ENCODE measurements around the gene GPR62. TPM values are rescaled to one million over a fixed set of nuclear protein-coding genes. Genes with fewer than 3 reads are reported as not detected.
A peak's percentile ranks its signal among the peaks of the same experiment; 100 is the strongest.

The GPR62 gene
- total RNA-seq, 1 donor from 2014 or later, result not detected

- peak overlapping the region; percentile 94 for H3K4me3 Mint-ChIP-seq
- H3K9me3 Mint-ChIP-seq, result no peaks in the 10 kb centered on the region
- H3K27ac Mint-ChIP-seq, result peak overlapping the region; percentile 61
- no peak for DNase-seq (ENCODE audit: extremely low spot score, unreplicated experiment)
- no peaks in the 10 kb centered on the region for H3K36me3 Mint-ChIP-seq
- no peak for TF ChIP-seq CTCF (conservative IDR thresholded peaks at IDR 0.05)
- H3K27me3 Mint-ChIP-seq, result no peaks in the 10 kb centered on the region
- H3K4me1 Mint-ChIP-seq (ENCODE audit: unreplicated experiment), result peaks cover 17% of the 10 kb centered on the region
Observed at GRCh38 chr3:51942603-51943450, 12.4 kb upstream of the GPR62 start.

- peaks cover 22% of the 10 kb centered on the region for H3K4me1 Mint-ChIP-seq (ENCODE audit: unreplicated experiment)
- peak overlapping the region; percentile 50 for H3K27ac Mint-ChIP-seq
- TF ChIP-seq CTCF (conservative IDR thresholded peaks at IDR 0.05), result no peak
- H3K4me3 Mint-ChIP-seq, result peak overlapping the region; percentile 25
- H3K9me3 Mint-ChIP-seq, result no peaks in the 10 kb centered on the region
- H3K27me3 Mint-ChIP-seq, result no peaks in the 10 kb centered on the region
- DNase-seq (ENCODE audit: extremely low spot score, unreplicated experiment), result no peak
- H3K36me3 Mint-ChIP-seq, result no peaks in the 10 kb centered on the region
Observed at GRCh38 chr3:51943451-51944391, 11.5 kb upstream of the GPR62 start.

- no peak for DNase-seq (ENCODE audit: extremely low spot score, unreplicated experiment)
- H3K4me3 Mint-ChIP-seq, result no peak overlapping the region
- H3K27ac Mint-ChIP-seq, result peak overlapping the region; percentile 50
- peaks cover 20% of the 10 kb centered on the region for H3K4me1 Mint-ChIP-seq (ENCODE audit: unreplicated experiment)
- H3K27me3 Mint-ChIP-seq, result no peaks in the 10 kb centered on the region
- H3K9me3 Mint-ChIP-seq, result no peaks in the 10 kb centered on the region
- no peak for TF ChIP-seq CTCF (conservative IDR thresholded peaks at IDR 0.05)
- H3K36me3 Mint-ChIP-seq, result no peaks in the 10 kb centered on the region
Observed at GRCh38 chr3:51944451-51945021, 10.6 kb upstream of the GPR62 start.

GRCh38 chr3:51945031-51945840, 9.9 kb upstream of the GPR62 start:
- H3K27ac Mint-ChIP-seq, result no peak overlapping the region

More at GRCh38 chr3:51945031-51945840, 9.9 kb upstream of the GPR62 start:
- no peaks in the 10 kb centered on the region for H3K27me3 Mint-ChIP-seq
- no peaks in the 10 kb centered on the region for H3K9me3 Mint-ChIP-seq
- TF ChIP-seq CTCF (conservative IDR thresholded peaks at IDR 0.05), result no peak
- no peaks in the 10 kb centered on the region for H3K36me3 Mint-ChIP-seq
- no peak for DNase-seq (ENCODE audit: extremely low spot score, unreplicated experiment)
- H3K4me3 Mint-ChIP-seq, result no peak overlapping the region
- peaks cover 19% of the 10 kb centered on the region for H3K4me1 Mint-ChIP-seq (ENCODE audit: unreplicated experiment)
